Prostate gland (tissue), 2 donors: ENCODE measurements around the gene ZP1.

Source experiments
- POLR2A ChIP-seq: fragments of 450-650 bp; IDR thresholded peaks from one replicate; pipeline ENCODE4 v1.6.1; 2016; ENCODE audit warnings: antibody characterized with exemption, mild to moderate bottlenecking
- POLR2AphosphoS5 ChIP-seq: sonication (generic); formaldehyde crosslinking; IDR thresholded peaks from one replicate; pipeline ENCODE4 v1.6.1; 2017; ENCODE audit warnings: antibody characterized with exemption
- TF ChIP-seq, protein P1 (sequence below), 4 experiments: fragments of 200-600 bp in 2 of 4; fragments of 450-650 bp in 2 of 4; sonication (generic) in 2 of 4; IDR thresholded peaks; 1 replicate in 3 of 4; 2 replicates in 1 of 4; pipeline ENCODE4 v1.5.1; 2016 to 2019; ENCODE audit warnings: antibody characterized with exemption in 4 of 4, mild to moderate bottlenecking in 2 of 4, moderate library complexity in 2 of 4

DNA sequence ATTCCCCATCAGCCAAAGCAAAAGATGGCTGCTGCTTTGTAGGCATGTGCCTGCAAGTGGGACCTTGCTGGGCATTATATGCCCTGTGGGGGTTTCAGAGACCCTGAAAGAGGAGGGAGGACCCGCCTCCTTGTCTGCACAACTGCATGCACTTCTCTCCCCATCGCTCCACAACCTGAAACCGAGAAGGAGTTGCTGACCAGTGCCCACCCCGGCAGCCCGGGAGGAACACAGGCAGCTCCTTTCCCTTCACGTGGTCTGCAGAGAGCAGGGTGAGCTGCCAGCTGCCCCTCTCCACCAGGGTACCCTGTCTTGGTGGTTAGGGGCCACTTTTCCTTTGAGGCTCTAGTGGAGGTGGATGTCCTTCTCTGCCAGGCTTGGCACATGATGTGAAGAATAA, 55.6 kb downstream of the ZP1 start:
- TF ChIP-seq, protein P1, sequence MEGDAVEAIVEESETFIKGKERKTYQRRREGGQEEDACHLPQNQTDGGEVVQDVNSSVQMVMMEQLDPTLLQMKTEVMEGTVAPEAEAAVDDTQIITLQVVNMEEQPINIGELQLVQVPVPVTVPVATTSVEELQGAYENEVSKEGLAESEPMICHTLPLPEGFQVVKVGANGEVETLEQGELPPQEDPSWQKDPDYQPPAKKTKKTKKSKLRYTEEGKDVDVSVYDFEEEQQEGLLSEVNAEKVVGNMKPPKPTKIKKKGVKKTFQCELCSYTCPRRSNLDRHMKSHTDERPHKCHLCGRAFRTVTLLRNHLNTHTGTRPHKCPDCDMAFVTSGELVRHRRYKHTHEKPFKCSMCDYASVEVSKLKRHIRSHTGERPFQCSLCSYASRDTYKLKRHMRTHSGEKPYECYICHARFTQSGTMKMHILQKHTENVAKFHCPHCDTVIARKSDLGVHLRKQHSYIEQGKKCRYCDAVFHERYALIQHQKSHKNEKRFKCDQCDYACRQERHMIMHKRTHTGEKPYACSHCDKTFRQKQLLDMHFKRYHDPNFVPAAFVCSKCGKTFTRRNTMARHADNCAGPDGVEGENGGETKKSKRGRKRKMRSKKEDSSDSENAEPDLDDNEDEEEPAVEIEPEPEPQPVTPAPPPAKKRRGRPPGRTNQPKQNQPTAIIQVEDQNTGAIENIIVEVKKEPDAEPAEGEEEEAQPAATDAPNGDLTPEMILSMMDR (IDR thresholded peaks at IDR 0.05): no peak
- TF ChIP-seq POLR2A: no peak
- no peak for TF ChIP-seq POLR2AphosphoS5
